NCI-H1417 treated with DMSO at 0.1 percent for 48 hours (cell line): ENCODE data around the gene ZDHHC11B.

ENCODE experiments used
- DNase-seq: peaks from one replicate; lab custom pipeline; 2025; lab: John Stamatoyannopoulos, UW

The ZDHHC11B gene

DNA sequence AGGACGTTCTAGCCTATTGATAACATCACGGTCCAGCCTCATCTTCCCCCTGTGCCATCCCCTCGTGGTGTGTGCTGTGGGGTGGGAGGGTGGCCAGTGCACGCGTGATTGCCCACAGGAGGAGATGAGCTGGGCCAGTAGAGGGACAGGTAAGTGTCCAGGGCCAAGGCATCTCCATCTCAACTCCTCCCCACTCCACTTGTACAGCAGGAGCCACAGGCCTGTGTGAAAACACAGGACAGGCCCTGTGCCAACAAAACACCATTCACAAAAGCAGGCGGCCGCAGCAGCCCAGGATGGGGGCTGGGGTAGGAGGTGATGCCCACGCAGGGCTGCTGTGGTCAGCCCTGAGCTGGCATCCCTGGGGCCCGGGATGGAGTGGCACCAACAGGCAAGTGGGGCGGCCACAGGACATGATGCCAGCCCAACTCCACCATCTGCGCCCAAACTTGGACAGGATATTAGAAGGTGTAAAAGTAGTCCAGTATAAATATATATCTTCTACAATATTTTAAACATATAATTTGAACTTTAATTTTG, 124.0 kb downstream of the ZDHHC11B start:
- no peak for DNase-seq
